GM19438 (cell line): ENCODE measurements around the gene TSPAN12.
"Not testable (repeated sequence)": the region's sequence is repeated elsewhere in the genome, so short reads cannot be mapped to it uniquely, and the experiment has no call there.

Source experiments
- ATAC-seq: cut with Tn5 transposase; IDR thresholded peaks from one replicate; pipeline ENCODE4 v1.9.1; 2021; ENCODE audit warnings: low read depth; ENCODE audit not compliant: unreplicated experiment

Gene TSPAN12, protein sequence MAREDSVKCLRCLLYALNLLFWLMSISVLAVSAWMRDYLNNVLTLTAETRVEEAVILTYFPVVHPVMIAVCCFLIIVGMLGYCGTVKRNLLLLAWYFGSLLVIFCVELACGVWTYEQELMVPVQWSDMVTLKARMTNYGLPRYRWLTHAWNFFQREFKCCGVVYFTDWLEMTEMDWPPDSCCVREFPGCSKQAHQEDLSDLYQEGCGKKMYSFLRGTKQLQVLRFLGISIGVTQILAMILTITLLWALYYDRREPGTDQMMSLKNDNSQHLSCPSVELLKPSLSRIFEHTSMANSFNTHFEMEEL

GRCh38 chr7:120857588-120858573 is at the start of gene TSPAN12:
Gene TSPAN12 (minus strand): TSS chr7:120858144. CDS start chr7:120856763, 1,381 bp downstream.
- peak; percentile 86 for ATAC-seq

GRCh38 chr7:120898715-120899499 is 41.0 kb upstream of the TSPAN12 start:
- ATAC-seq: no peak

DNA sequence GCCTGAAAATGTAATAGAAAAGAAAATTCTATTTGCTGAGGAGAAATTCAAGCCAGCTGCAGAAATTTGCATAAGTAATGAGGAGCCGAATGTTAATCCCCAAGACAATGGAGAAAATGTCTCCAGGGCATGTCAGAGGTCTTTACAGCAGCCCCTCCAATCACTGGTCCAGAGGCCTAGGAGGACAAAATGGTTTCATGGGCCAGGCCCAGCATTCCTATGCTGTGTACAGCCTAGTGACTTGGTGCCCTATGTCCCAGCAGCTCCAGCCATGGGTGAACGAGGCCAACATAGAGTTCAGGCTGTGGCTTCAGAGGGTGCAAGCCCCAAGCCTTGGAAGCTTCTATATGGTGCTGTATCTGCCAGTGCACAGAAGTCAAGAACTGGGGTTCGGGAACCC is 37.3 kb upstream of the TSPAN12 start:
- ATAC-seq: not testable (repeated sequence)

GRCh38 chr7:120885602-120886001 is 27.7 kb upstream of the TSPAN12 start:
- ATAC-seq: not testable (repeated sequence)

- ATAC-seq: no peak
These were observed 19.8 kb upstream of the TSPAN12 start for GRCh38 chr7:120877701-120878100.

GRCh38 chr7:120876922-120877321 is 19.0 kb upstream of the TSPAN12 start:
- no peak for ATAC-seq

DNA sequence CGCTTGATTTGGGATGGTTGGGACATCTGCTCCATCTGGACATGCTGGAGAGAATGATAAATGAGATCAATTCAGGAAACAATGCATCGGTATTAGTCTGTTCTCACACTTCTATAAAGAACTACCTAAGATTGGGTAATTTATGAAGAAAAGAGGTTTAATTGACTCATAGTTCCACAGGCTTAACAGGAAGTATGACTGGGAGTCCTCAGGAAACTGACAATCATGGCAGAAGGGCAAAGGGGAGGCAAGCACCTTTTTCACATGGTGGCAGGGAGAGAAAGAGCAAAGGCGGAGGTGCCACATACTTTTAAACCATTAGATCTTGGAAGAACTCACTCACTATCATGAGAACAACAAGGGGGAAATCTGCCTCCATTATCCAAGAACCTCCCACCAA is 16.8 kb upstream of the TSPAN12 start:
- no peak for ATAC-seq

- ATAC-seq: no peak
These were observed 16.1 kb upstream of the TSPAN12 start for GRCh38 chr7:120874016-120874415.

GRCh38 chr7:120873401-120873800 is 15.5 kb upstream of the TSPAN12 start:
- no peak for ATAC-seq

DNA sequence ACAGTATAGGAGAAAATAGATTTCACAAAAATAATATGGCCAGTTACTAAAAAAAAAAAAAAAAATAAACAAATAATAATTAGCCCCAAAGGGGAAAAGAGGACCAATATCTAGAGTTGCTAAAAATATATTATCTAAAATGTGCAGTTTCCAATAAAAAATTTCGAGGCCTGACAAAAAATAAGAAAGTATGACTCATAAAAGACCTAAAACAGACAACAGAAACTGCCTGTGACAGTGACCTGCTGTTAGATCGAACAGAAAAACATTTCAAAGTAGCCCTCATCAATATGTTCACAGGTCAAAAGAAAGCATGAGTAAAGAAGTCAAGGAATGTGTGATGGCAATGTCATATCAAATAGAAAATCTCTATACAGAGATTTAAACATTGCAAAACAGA is 11.8 kb upstream of the TSPAN12 start:
- ATAC-seq: peak; percentile 50

DNA sequence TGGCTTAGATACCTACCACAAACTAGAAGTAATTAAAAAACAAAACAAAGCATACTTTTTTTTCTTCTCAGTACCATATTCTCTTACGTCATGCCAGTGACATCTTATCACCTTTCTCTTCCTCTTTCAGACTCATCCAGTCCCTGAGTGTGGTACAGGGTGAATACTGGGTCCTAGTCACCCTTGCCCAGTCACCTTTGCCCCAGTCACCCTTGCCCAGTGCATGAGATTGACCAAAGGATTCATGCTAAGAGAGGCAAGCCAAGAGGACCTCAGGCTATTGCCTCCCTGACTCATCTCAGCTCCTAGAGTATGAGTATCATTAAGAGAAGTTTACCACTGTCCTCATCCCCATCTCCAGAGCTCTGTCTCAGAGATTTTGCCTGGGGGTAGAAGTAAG is 10.0 kb upstream of the TSPAN12 start:
- no peak for ATAC-seq

GRCh38 chr7:120865191-120865981 is 7.4 kb upstream of the TSPAN12 start:
- no peak for ATAC-seq

GRCh38 chr7:120864141-120864900 is 6.4 kb upstream of the TSPAN12 start:
- no peak for ATAC-seq

GRCh38 chr7:120862987-120863590 is 5.1 kb upstream of the TSPAN12 start:
- no peak for ATAC-seq

GRCh38 chr7:120860156-120860555 is 2.2 kb upstream of the TSPAN12 start:
- no peak for ATAC-seq

GRCh38 chr7:120859459-120859858 is 1.5 kb upstream of the TSPAN12 start:
- ATAC-seq: no peak

- ATAC-seq: peak; percentile 53
These were observed 1.2 kb downstream of the TSPAN12 start for GRCh38 chr7:120856621-120857352.

DNA sequence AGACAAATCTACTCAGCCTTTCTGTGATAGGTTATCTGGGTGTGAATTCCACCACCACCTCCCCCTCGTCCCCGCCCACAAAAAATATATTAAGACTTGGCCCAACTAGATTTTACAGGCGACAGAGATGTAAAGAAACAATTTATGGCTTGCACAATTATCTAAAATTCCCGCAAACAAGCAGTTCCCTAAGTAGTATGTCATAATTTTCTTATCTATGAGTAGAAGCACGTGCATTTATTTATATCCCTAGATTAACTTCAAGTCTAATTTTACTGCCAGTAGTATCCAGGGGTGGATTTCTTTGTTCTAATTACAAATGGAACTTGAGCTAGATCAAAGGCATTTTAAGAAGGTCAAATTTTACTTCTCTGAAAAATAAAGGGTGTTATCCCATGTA is 1.7 kb downstream of the TSPAN12 start:
- ATAC-seq: no peak
